ENCODE data around the gene HIVEP3. TPM values are rescaled to one million over a fixed set of nuclear protein-coding genes. Genes with fewer than 3 reads are reported as not detected.
A peak's percentile ranks its signal among the peaks of the same experiment; 100 is the strongest.

Gene HIVEP3
- total RNA-seq, 1 donor from 2014 or later = 8.9 TPM

GRCh38 chr1:41901551-41901950 is 17.2 kb downstream of the HIVEP3 start:
- Histone ChIP-seq H3K36me3 (ENCODE audit: insufficient read depth, low read length) (no peaks in the 10 kb centered on the region), H3K27me3 (ENCODE audit: insufficient read depth, low read length) (no peaks in the 10 kb centered on the region), H3K4me3 (ENCODE audit: insufficient read depth, low read depth, low read length) (peak overlapping the region; percentile 8), H3K9me3 (ENCODE audit: insufficient read depth, low read depth, low read length) (no peaks in the 10 kb centered on the region), H4K20me1 (ENCODE audit: insufficient read depth, low read length) (no peaks in the 10 kb centered on the region), H3K9ac (ENCODE audit: low read length) (peak overlapping the region; percentile 69), H2AFZ (ENCODE audit: low read depth, low read length) (no peak overlapping the region), H3K4me2 (ENCODE audit: low read length) (peak overlapping the region; percentile 83), H3K79me2 (ENCODE audit: insufficient read depth, low read length) (peaks cover 60% of the 10 kb centered on the region), H3K27ac (ENCODE audit: low read depth, low read length) (peak overlapping the region; percentile 86), H3K4me1 (ENCODE audit: insufficient read depth, low read length) (peaks cover 50% of the 10 kb centered on the region)
- TF ChIP-seq EZH2 (IDR thresholded peaks at IDR 0.05; ENCODE audit: insufficient read depth, low read length) (no peak), CTCF (IDR thresholded peaks at IDR 0.05; ENCODE audit: insufficient read depth, low read depth, low read length) (no peak)
- H3K27me3 Mint-ChIP-seq (ENCODE audit: low read depth, unreplicated experiment) = no peaks in the 10 kb centered on the region
- no peak overlapping the region for H3K4me3 Mint-ChIP-seq (ENCODE audit: unreplicated experiment)
- no peak for FAIRE-seq
- no peaks in the 10 kb centered on the region for H3K9me3 Mint-ChIP-seq (ENCODE audit: unreplicated experiment)
- peaks cover 46% of the 10 kb centered on the region for H3K4me1 Mint-ChIP-seq (ENCODE audit: low read depth, unreplicated experiment)
- peak overlapping the region; percentile 91 for H3K27ac Mint-ChIP-seq (ENCODE audit: unreplicated experiment)
- DNase-seq (ENCODE audit: low read depth) = no peak
- H3K36me3 Mint-ChIP-seq (ENCODE audit: low read depth, unreplicated experiment) = no peaks in the 10 kb centered on the region

- peak overlapping the region; percentile 91 for H3K27ac Mint-ChIP-seq (ENCODE audit: unreplicated experiment)
- H3K9me3 Mint-ChIP-seq (ENCODE audit: unreplicated experiment) = no peaks in the 10 kb centered on the region
- no peaks in the 10 kb centered on the region for H3K9me3 ChIP-seq (ENCODE audit: insufficient read depth, low read depth, low read length)
- peak overlapping the region; percentile 38 for H3K4me3 ChIP-seq (ENCODE audit: insufficient read depth, low read depth, low read length)
- H3K27ac ChIP-seq (ENCODE audit: low read depth, low read length) = peak overlapping the region; percentile 86
- H3K4me2 ChIP-seq (ENCODE audit: low read length) = peak overlapping the region; percentile 83
- no peak overlapping the region for H2AFZ ChIP-seq (ENCODE audit: low read depth, low read length)
- H3K27me3 ChIP-seq (ENCODE audit: insufficient read depth, low read length) = no peaks in the 10 kb centered on the region
- peak overlapping the region; percentile 69 for H3K9ac ChIP-seq (ENCODE audit: low read length)
- TF ChIP-seq EZH2 (IDR thresholded peaks at IDR 0.05; ENCODE audit: insufficient read depth, low read length) (no peak), CTCF (IDR thresholded peaks at IDR 0.05; ENCODE audit: insufficient read depth, low read depth, low read length) (no peak)
- no peaks in the 10 kb centered on the region for H4K20me1 ChIP-seq (ENCODE audit: insufficient read depth, low read length)
- peaks cover 46% of the 10 kb centered on the region for H3K4me1 Mint-ChIP-seq (ENCODE audit: low read depth, unreplicated experiment)
- FAIRE-seq (peak; percentile 84), DNase-seq (ENCODE audit: low read depth) (peak; percentile 84)
- H3K27me3 Mint-ChIP-seq (ENCODE audit: low read depth, unreplicated experiment) = no peaks in the 10 kb centered on the region
- H3K36me3 ChIP-seq (ENCODE audit: insufficient read depth, low read length) = no peaks in the 10 kb centered on the region
- no peaks in the 10 kb centered on the region for H3K36me3 Mint-ChIP-seq (ENCODE audit: low read depth, unreplicated experiment)
- peaks cover 50% of the 10 kb centered on the region for H3K4me1 ChIP-seq (ENCODE audit: insufficient read depth, low read length)
- peaks cover 60% of the 10 kb centered on the region for H3K79me2 ChIP-seq (ENCODE audit: insufficient read depth, low read length)
- peak overlapping the region; percentile 46 for H3K4me3 Mint-ChIP-seq (ENCODE audit: unreplicated experiment)
Observed at GRCh38 chr1:41900603-41901444, 17.9 kb downstream of the HIVEP3 start.

All from astrocyte (in vitro differentiated cells and primary cell).